HCT116 (cell line): ENCODE data around the gene BBS7. TPM values are rescaled to one million over a fixed set of nuclear protein-coding genes. Genes with fewer than 3 reads are reported as not detected.

Experiments
- ATAC-seq: fragments of 200-7000 bp; cut with Tn5 transposase; 2 replicates; pipeline ENCODE4 v1.9.1; 2020; ENCODE audit warnings: mild to moderate bottlenecking, moderate library complexity
- BruUV-seq: library from RNA; stranded (reverse); fragments of 400-500 nt; replicated peaks from 2 replicates; lab custom pipeline; 2021; lab: Mats Ljungman, UMichigan
- CTCF ChIA-PET: fragments of 300-600 bp; sonication (Branson Sonifier 250); formaldehyde crosslinking; loops from one replicate; lab custom pipeline; 2021; ENCODE audit warnings: antibody characterized with exemption; lab: Charles Lee
- POLR2A ChIA-PET: fragments of 300-600, 350-600 bp; sonication (Branson Sonifier 250); formaldehyde crosslinking; loops from one replicate; lab custom pipeline; 2021; ENCODE audit warnings: antibody characterized with exemption; lab: Charles Lee
- RAD21 ChIA-PET, 2 experiments: fragments of 300-600 bp; sonication (Branson Sonifier 250); formaldehyde crosslinking; loops; one replicate each; lab custom pipeline; 2023; ENCODE audit warnings: low total read pairs in 2 of 2; ENCODE audit not compliant: uncharacterized antibody in 2 of 2, unreplicated experiment in 2 of 2, low non-redundant PET in 1 of 2; lab: Charles Lee
- DNase-seq: peaks from one replicate; pipeline ENCODE4 v3.0.0-alpha.2; 2010; ENCODE audit warnings: low read depth, low spot score
- H2AFZ ChIP-seq: fragments of 200-600 bp; shearing (Covaris generic), sonication (generic); 2 replicates; pipeline ENCODE4 v1.6.1; 2017; ENCODE audit warnings: low read depth, mixed run types, mixed read lengths, antibody characterized with exemption, low read length; ENCODE audit not compliant: poor library complexity, severe bottlenecking
- H3K27ac ChIP-seq: 2 replicates; pipeline ENCODE4 v1.5.1; 2012; ENCODE audit warnings: low read depth, low read length
- H3K27me3 ChIP-seq: fragments of 200-600 bp; sonication (generic); 2 replicates; pipeline ENCODE4 v1.6.1; 2016; ENCODE audit warnings: mixed run types, low read length, mixed read lengths; ENCODE audit not compliant: insufficient read depth
- H3K36me3 ChIP-seq, 2 experiments: fragments of 200-500 bp in 1 of 2; fragments of 200-600 bp in 1 of 2; sonication (Bioruptor generic) in 1 of 2; sonication (generic) in 1 of 2; 2 replicates each; pipeline versions ENCODE4 v1.5.1 to v1.6.1; 2014 to 2016; ENCODE audit warnings: low read length in 2 of 2, inconsistent platforms in 1 of 2, mixed read lengths in 1 of 2, mixed run types in 1 of 2; ENCODE audit not compliant: insufficient read depth in 2 of 2, control insufficient read depth in 1 of 2
- H3K4me1 ChIP-seq, 2 experiments: fragments of 200-600 bp in 1 of 2; sonication (generic) in 1 of 2; 2 replicates each; pipeline versions ENCODE4 v1.5.1 to v1.6.1; 2012 to 2017; ENCODE audit warnings: low read length in 2 of 2, inconsistent platforms in 1 of 2, mild to moderate bottlenecking in 1 of 2, mixed read lengths in 1 of 2, mixed run types in 1 of 2, moderate library complexity in 1 of 2; ENCODE audit not compliant: insufficient read depth in 2 of 2, control insufficient read depth in 1 of 2
- H3K4me2 ChIP-seq: fragments of 200-600 bp; sonication (generic); 2 replicates; pipeline ENCODE4 v1.6.1; 2017; ENCODE audit warnings: mixed run types, low read length, mixed read lengths
- H3K4me3 ChIP-seq, 2 experiments: fragments of 200-600 bp in 1 of 2; sonication (generic) in 1 of 2; replicated peaks in 1 of 2; 2 replicates each; pipeline ENCODE4 v1.5.1; 2011 to 2016; ENCODE audit warnings: low read length in 2 of 2, control low read depth in 1 of 2, low read depth in 1 of 2, mild to moderate bottlenecking in 1 of 2, mixed read lengths in 1 of 2, mixed run types in 1 of 2
- H3K79me2 ChIP-seq: fragments of 200-600 bp; sonication (generic); 2 replicates; pipeline ENCODE4 v1.6.1; 2017; ENCODE audit warnings: mild to moderate bottlenecking, mixed run types, low read length, moderate library complexity, mixed read lengths; ENCODE audit not compliant: insufficient read depth
- H3K9ac ChIP-seq: fragments of 200-600 bp; sonication (generic); 2 replicates; pipeline ENCODE4 v1.6.1; 2016; ENCODE audit warnings: low read length, mixed read lengths
- H3K9me2 ChIP-seq: fragments of 200-600 bp; sonication (generic), shearing (Covaris generic); 2 replicates; pipeline ENCODE4 v1.6.1; 2017; ENCODE audit warnings: mixed run types, mild to moderate bottlenecking, moderate library complexity; ENCODE audit not compliant: insufficient read depth
- H3K9me3 ChIP-seq, 2 experiments: fragments of 200-500 bp in 1 of 2; fragments of 200-600 bp in 1 of 2; sonication (Bioruptor generic) in 1 of 2; sonication (generic) in 1 of 2; 2 replicates each; pipeline ENCODE4 v1.6.1; 2014 to 2017; ENCODE audit warnings: low read length in 2 of 2, mixed read lengths in 2 of 2, inconsistent platforms in 1 of 2, low read depth in 1 of 2, mild to moderate bottlenecking in 1 of 2, mixed run types in 1 of 2, moderate library complexity in 1 of 2; ENCODE audit not compliant: control insufficient read depth in 1 of 2, insufficient read depth in 1 of 2
- H4K20me1 ChIP-seq: fragments of 200-600 bp; sonication (generic), shearing (Covaris generic); 2 replicates; pipeline ENCODE4 v1.6.1; 2017; ENCODE audit warnings: mixed run types, mild to moderate bottlenecking, moderate library complexity; ENCODE audit not compliant: insufficient read depth
- CEBPB ChIP-seq: IDR thresholded peaks from 2 replicates; pipeline ENCODE4 v1.6.1; 2012; ENCODE audit warnings: low read depth
- CTCF ChIP-seq, 3 experiments: fragments of 200-600 bp in 1 of 3; sonication (generic) in 1 of 3; IDR thresholded peaks in 2 of 3; conservative IDR thresholded peaks in 1 of 3; 2 replicates each; pipeline ENCODE4 v1.5.1; 2012 to 2017; ENCODE audit warnings: low read depth in 2 of 3, low read length in 2 of 3, antibody characterized with exemption in 1 of 3, borderline replicate concordance in 1 of 3, control low read depth in 1 of 3, mild to moderate bottlenecking in 1 of 3, mixed read lengths in 1 of 3, mixed run types in 1 of 3, moderate library complexity in 1 of 3; ENCODE audit not compliant: insufficient read depth in 1 of 3
- EGR1 ChIP-seq: IDR thresholded peaks from 2 replicates; pipeline ENCODE4 v1.6.1; 2012; ENCODE audit warnings: low read depth
- ELF1 ChIP-seq: IDR thresholded peaks from 2 replicates; pipeline ENCODE4 v1.6.1; 2012; ENCODE audit warnings: low read depth, borderline replicate concordance
- EZH2 ChIP-seq: fragments of 200-600 bp; sonication (generic); IDR thresholded peaks from 2 replicates; pipeline ENCODE4 v1.6.1; 2017; ENCODE audit warnings: antibody characterized with exemption, mixed run types
- FOSL1 ChIP-seq: IDR thresholded peaks from 2 replicates; pipeline ENCODE4 v1.6.1; 2012; ENCODE audit warnings: low read depth
- JUND ChIP-seq: IDR thresholded peaks from 2 replicates; pipeline ENCODE4 v1.6.1; 2012
- MAX ChIP-seq: IDR thresholded peaks from 2 replicates; pipeline ENCODE4 v1.6.1; 2012
- POLR2A ChIP-seq: IDR thresholded peaks from 2 replicates; pipeline ENCODE4 v1.7.0; 2011; ENCODE audit warnings: borderline replicate concordance; ENCODE audit not compliant: insufficient read depth, insufficient read length; ENCODE audit errors: extremely low read depth
- RAD21 ChIP-seq: IDR thresholded peaks from 2 replicates; pipeline ENCODE4 v1.6.1; 2012; ENCODE audit warnings: low read depth, mild to moderate bottlenecking
- REST ChIP-seq: IDR thresholded peaks from 2 replicates; pipeline ENCODE4 v1.6.1; 2012; ENCODE audit warnings: low read depth
- SIN3A ChIP-seq: IDR thresholded peaks from 2 replicates; pipeline ENCODE4 v1.6.1; 2012; ENCODE audit warnings: low read depth
- SRF ChIP-seq: IDR thresholded peaks from 2 replicates; pipeline ENCODE4 v1.6.1; 2012; ENCODE audit warnings: low read depth
- YY1 ChIP-seq: IDR thresholded peaks from 2 replicates; pipeline ENCODE4 v1.6.1; 2011; ENCODE audit warnings: low read length, low read depth, moderate library complexity, mild to moderate bottlenecking; ENCODE audit not compliant: insufficient replicate concordance; ENCODE audit errors: extremely low read depth
- ZBTB33 ChIP-seq: IDR thresholded peaks from 2 replicates; pipeline ENCODE4 v1.6.1; 2011; ENCODE audit warnings: mild to moderate bottlenecking, low read length, moderate library complexity; ENCODE audit not compliant: insufficient replicate concordance; ENCODE audit errors: extremely low read depth
- ZFX ChIP-seq: fragments of 450-650 bp; IDR thresholded peaks from 2 replicates; pipeline ENCODE4 v1.6.1; 2017
- intact Hi-C: fragments of 100-400 bp; cut with micrococcal nuclease; formaldehyde crosslinking; loops from 2 replicates; pipeline ENCODE4 v1.10.0; 2022
- total RNA-seq: library from RNA; stranded (reverse); gene quantifications from one replicate; pipeline ENCODE4 v1.2.1, GENCODE V29; 2021; ENCODE audit not compliant: unreplicated experiment

Gene BBS7
- total RNA-seq, 1 experiment from 2014 or later = 22.9 TPM

GRCh38 chr4:121789960-121790829 lies 80.1 kb downstream of the BBS7 start:
- intact Hi-C loops = no loop called here
- Histone ChIP-seq H3K79me2 (no peaks in the 10 kb centered on the region), H2AFZ (no peak overlapping the region), H3K9me3 (no peaks in the 10 kb centered on the region), H3K4me1 (no peaks in the 10 kb centered on the region), H3K9me2 (no peaks in the 10 kb centered on the region), H3K27me3 (no peaks in the 10 kb centered on the region), H3K4me2 (no peak overlapping the region), H3K27ac (no peak overlapping the region), H3K9ac (no peak overlapping the region), H4K20me1 (no peaks in the 10 kb centered on the region), H3K4me3 (no peak overlapping the region), H3K36me3 (no peaks in the 10 kb centered on the region)
- RAD21 ChIA-PET = no interaction called here
- CTCF ChIA-PET = no interaction called here
- no peak for TF ChIP-seq ZFX
- TF ChIP-seq POLR2A = no peak
- no peak for TF ChIP-seq JUND
- no peak for TF ChIP-seq SRF
- no peak for TF ChIP-seq SIN3A
- no peak for TF ChIP-seq RAD21
- TF ChIP-seq CEBPB = no peak
- TF ChIP-seq EZH2 = no peak
- no peak for TF ChIP-seq EGR1
- TF ChIP-seq MAX = no peak
- no peak for TF ChIP-seq REST
- no peak for TF ChIP-seq YY1
- TF ChIP-seq ZBTB33 = no peak
- no peak for TF ChIP-seq CTCF (IDR thresholded peaks at IDR 0.05 in 2 of 3, conservative IDR thresholded peaks at IDR 0.05 in 1 of 3; ENCODE audit: borderline replicate concordance in 1 of 3, insufficient read depth in 1 of 3, low read depth in 2 of 3, low read length in 2 of 3)
- TF ChIP-seq FOSL1 = no peak
- no peak for TF ChIP-seq ELF1
- POLR2A ChIA-PET = no interaction called here
- DNase-seq = no peak
- BruUV-seq = no TSS peak
- no peak for ATAC-seq
